OCI-LY3 (cell line): ENCODE results near the gene HS3ST2.

ENCODE experiments used
- H2AFZ ChIP-seq: fragments of 200-600, 300-600 bp; shearing (Covaris generic); 2 replicates; pipeline ENCODE4 v1.6.0; 2014; ENCODE audit warnings: antibody characterized with exemption, low read depth, low read length
- H3K27ac ChIP-seq: fragments of 200-600, 300-600 bp; sonication (generic); 2 replicates; pipeline ENCODE4 v1.5.1; 2014; ENCODE audit warnings: mild to moderate bottlenecking, low read length, moderate library complexity, mixed read lengths
- H3K27me3 ChIP-seq: fragments of 200-600, 300-600 bp; sonication (generic); 2 replicates; pipeline ENCODE4 v1.6.1; 2014; ENCODE audit warnings: low read depth, low read length, mixed read lengths
- H3K36me3 ChIP-seq: fragments of 200-600, 300-600 bp; sonication (generic); replicated peaks from 2 replicates; pipeline ENCODE3; 2014; ENCODE audit warnings: low read depth, low read length, mixed read lengths
- H3K4me1 ChIP-seq: fragments of 300-600, 200-600 bp; sonication (generic); 2 replicates; pipeline ENCODE4 v1.6.1; 2014; ENCODE audit warnings: low read length, mixed read lengths
- H3K4me2 ChIP-seq: fragments of 200-600, 300-600 bp; sonication (generic); 2 replicates; pipeline ENCODE4 v1.6.1; 2014; ENCODE audit warnings: low read length, mixed read lengths
- H3K4me3 ChIP-seq: fragments of 300-600, 200-600 bp; sonication (generic); 2 replicates; pipeline ENCODE4 v1.5.1; 2014; ENCODE audit warnings: antibody characterized with exemption, mild to moderate bottlenecking, low read length, moderate library complexity
- H3K79me2 ChIP-seq: fragments of 300-600, 200-600 bp; shearing (Covaris generic); 2 replicates; pipeline ENCODE4 v1.6.1; 2014; ENCODE audit warnings: mild to moderate bottlenecking, low read length, mixed read lengths
- H3K9ac ChIP-seq: fragments of 300-600, 200-600 bp; shearing (Covaris generic); 2 replicates; pipeline ENCODE4 v1.6.0; 2014; ENCODE audit warnings: mild to moderate bottlenecking, low read length, moderate library complexity
- H3K9me3 ChIP-seq: fragments of 200-600, 300-600 bp; shearing (Covaris generic); 2 replicates; pipeline ENCODE4 v1.6.1; 2014; ENCODE audit warnings: low read length, mixed read lengths; ENCODE audit not compliant: insufficient read depth
- H4K20me1 ChIP-seq: fragments of 200-600, 300-600 bp; sonication (generic); 2 replicates; pipeline ENCODE4 v1.6.1; 2016; ENCODE audit warnings: low read length, mixed read lengths; ENCODE audit not compliant: insufficient read depth
- EZH2phosphoT487 ChIP-seq: fragments of 200-600 bp; shearing (Covaris generic); IDR thresholded peaks from 2 replicates; pipeline ENCODE4 v1.6.1; 2018; ENCODE audit warnings: antibody characterized with exemption, mixed run types, low read depth
- TF ChIP-seq, protein P1 (sequence below): fragments of 200-600, 300-600 bp; sonication (generic); IDR thresholded peaks from 2 replicates; pipeline ENCODE4 v1.5.1; 2014; ENCODE audit warnings: antibody characterized with exemption, low read length, low read depth

HS3ST2 gene

DNA sequence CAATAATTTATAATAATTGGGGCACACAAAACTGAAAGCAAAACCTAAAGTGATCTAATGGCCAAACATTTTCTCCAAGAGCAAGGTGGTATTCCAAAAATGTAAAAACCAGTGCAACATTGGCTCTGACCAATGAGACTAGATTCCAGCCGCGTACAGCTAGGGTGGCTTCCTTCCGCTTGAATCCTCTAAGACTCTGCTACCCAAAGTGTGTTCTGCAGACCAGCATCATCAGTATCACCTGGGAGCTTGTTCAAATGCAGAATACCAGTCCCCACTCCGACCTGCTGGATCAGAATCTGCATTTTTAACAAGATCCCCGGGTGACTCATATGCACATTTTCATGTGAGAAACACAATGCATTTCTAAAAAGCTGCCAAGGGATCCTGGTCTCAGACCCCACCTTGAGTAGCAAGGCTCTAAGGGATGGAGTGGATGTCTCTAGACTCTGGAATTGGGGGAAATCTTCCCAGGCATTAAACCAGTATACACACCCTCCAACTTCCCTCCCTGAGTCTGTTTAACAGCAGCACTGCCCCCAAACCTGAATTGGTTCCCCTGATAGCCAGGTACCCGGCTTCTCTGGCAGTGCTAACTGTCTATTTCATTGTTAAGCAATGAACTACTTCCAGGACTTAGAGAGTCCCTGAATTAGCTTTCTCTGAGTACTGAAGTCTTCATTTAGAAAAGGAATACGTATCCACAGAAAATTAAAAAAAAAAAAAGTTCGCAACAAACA is 118.2 kb downstream of the HS3ST2 start:
- no peaks in the 10 kb centered on the region for H4K20me1 ChIP-seq
- H2AFZ ChIP-seq: no peak overlapping the region
- H3K4me2 ChIP-seq: no peak overlapping the region
- no peaks in the 10 kb centered on the region for H3K9me3 ChIP-seq
- peaks cover 38% of the 10 kb centered on the region for H3K27me3 ChIP-seq
- no peak overlapping the region for H3K27ac ChIP-seq
- TF ChIP-seq, protein P1, sequence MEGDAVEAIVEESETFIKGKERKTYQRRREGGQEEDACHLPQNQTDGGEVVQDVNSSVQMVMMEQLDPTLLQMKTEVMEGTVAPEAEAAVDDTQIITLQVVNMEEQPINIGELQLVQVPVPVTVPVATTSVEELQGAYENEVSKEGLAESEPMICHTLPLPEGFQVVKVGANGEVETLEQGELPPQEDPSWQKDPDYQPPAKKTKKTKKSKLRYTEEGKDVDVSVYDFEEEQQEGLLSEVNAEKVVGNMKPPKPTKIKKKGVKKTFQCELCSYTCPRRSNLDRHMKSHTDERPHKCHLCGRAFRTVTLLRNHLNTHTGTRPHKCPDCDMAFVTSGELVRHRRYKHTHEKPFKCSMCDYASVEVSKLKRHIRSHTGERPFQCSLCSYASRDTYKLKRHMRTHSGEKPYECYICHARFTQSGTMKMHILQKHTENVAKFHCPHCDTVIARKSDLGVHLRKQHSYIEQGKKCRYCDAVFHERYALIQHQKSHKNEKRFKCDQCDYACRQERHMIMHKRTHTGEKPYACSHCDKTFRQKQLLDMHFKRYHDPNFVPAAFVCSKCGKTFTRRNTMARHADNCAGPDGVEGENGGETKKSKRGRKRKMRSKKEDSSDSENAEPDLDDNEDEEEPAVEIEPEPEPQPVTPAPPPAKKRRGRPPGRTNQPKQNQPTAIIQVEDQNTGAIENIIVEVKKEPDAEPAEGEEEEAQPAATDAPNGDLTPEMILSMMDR: no peak
- no peak for TF ChIP-seq EZH2phosphoT487
- H3K4me1 ChIP-seq: no peaks in the 10 kb centered on the region
- H3K4me3 ChIP-seq: no peak overlapping the region
- H3K36me3 ChIP-seq: no peaks in the 10 kb centered on the region
- H3K79me2 ChIP-seq: no peaks in the 10 kb centered on the region
- no peak overlapping the region for H3K9ac ChIP-seq

DNA sequence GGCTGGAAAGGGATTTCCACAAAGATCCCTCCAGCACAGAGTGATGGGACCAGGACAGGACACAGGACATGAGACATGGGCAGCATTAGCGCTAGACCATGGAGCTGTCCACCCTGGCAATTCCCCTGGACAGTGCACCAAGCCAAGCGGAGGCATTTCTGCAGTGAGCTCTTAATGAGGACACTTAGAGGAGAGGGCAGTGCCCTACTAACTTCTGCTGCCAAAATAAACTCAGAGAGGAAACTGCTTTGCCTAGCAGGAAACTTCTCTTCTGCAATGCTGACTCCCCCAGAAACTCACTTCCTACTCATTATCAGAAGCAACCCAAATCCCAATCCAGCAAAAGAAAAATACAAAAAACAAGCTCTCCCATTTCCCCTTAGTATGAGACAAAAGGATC is 119.2 kb downstream of the HS3ST2 start:
- Histone ChIP-seq H4K20me1 (no peaks in the 10 kb centered on the region), H3K4me3 (no peak overlapping the region), H3K9ac (no peak overlapping the region), H3K27me3 (peaks cover 30% of the 10 kb centered on the region), H3K4me2 (no peak overlapping the region), H3K4me1 (no peaks in the 10 kb centered on the region), H3K27ac (no peak overlapping the region), H3K9me3 (no peaks in the 10 kb centered on the region), H3K79me2 (no peaks in the 10 kb centered on the region), H2AFZ (no peak overlapping the region), H3K36me3 (no peaks in the 10 kb centered on the region)
- TF ChIP-seq, protein P1: no peak
- TF ChIP-seq EZH2phosphoT487: no peak

DNA sequence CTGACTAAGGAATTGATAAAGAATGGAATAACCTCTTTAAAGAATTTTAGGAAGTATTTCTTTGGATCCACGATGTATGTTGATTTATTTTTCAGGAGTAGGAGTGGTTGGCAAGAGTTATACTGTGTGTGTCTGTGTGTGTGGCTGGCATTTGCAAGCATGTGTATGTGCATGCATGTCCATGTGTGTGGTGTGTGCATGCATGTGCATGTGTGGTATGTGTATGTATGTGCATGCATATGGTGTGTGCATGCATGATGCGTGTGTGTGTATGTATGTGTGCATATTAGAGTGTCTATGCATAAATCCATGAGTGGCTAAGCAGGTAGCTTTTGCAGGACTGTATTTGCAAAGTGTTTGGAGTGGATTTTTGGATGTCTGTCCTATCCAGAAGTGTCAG is 120.8 kb downstream of the HS3ST2 start:
- H3K36me3 ChIP-seq: no peaks in the 10 kb centered on the region
- peaks cover 20% of the 10 kb centered on the region for H3K27me3 ChIP-seq
- no peaks in the 10 kb centered on the region for H3K4me1 ChIP-seq
- H3K9me3 ChIP-seq: no peaks in the 10 kb centered on the region
- H3K4me2 ChIP-seq: no peak overlapping the region
- no peak overlapping the region for H3K4me3 ChIP-seq
- no peak overlapping the region for H3K9ac ChIP-seq
- H4K20me1 ChIP-seq: no peaks in the 10 kb centered on the region
- no peaks in the 10 kb centered on the region for H3K79me2 ChIP-seq
- TF ChIP-seq, protein P1: no peak
- no peak for TF ChIP-seq EZH2phosphoT487
- H3K27ac ChIP-seq: no peak overlapping the region
- H2AFZ ChIP-seq: no peak overlapping the region

DNA sequence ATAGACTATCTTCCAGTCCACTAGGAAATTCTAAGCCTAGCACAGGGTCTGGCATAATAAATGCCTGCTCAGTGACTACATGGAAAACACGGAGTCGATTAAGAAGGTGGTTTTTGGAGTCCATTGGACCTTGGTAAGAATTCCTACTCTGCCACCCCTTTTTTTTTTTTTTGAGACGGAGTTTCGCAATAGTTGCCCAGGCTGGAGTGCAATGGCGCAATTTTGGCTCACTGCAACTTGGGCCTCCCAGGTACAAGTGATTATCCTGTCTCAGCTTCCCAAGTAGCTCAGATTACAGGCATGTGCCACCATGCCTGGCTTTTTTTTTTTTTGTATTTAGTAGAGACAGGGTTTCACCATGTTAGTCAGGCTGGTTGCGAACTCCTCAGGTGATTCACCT is 123.2 kb downstream of the HS3ST2 start:
- Histone ChIP-seq H3K9me3 (no peaks in the 10 kb centered on the region), H3K27ac (no peak overlapping the region), H3K36me3 (no peaks in the 10 kb centered on the region), H3K79me2 (no peaks in the 10 kb centered on the region), H3K4me2 (no peak overlapping the region), H4K20me1 (no peaks in the 10 kb centered on the region), H3K4me1 (no peaks in the 10 kb centered on the region), H3K4me3 (no peak overlapping the region), H2AFZ (no peak overlapping the region), H3K27me3 (peaks cover 12% of the 10 kb centered on the region), H3K9ac (no peak overlapping the region)
- TF ChIP-seq, protein P1: no peak
- TF ChIP-seq EZH2phosphoT487: no peak
